NCI-H69 (cell line): ENCODE results near the gene NTN5.
A peak's percentile ranks its signal among the peaks of the same experiment; 100 is the strongest.
"Not testable (repeated sequence)": the region's sequence is repeated elsewhere in the genome, so short reads cannot be mapped to it uniquely, and the experiment has no call there.

ENCODE experiments used
- DNase-seq: peaks from one replicate; lab custom pipeline; 2025; lab: John Stamatoyannopoulos, UW

Gene NTN5

DNA sequence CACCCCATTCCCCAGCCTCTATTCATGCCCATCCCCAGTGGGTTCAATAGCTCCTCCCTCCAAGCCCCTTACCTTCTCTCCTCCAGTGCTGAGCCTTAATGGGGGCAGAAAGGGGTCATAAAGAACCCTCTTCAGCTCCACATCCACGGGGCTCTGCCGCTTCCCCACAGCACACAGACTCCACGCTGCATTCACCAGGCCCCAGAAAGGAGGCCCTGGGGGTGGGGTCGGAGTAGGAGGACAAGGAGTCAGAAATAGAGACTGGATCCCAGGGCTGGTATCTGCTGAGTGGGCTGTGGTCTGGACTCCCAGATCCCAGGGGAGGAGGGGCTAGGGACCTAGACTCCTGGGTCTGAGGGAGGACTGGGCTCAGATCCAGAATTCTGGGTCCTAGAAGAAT lies 28.5 kb downstream of the NTN5 start:
- DNase-seq, result no peak

DNA sequence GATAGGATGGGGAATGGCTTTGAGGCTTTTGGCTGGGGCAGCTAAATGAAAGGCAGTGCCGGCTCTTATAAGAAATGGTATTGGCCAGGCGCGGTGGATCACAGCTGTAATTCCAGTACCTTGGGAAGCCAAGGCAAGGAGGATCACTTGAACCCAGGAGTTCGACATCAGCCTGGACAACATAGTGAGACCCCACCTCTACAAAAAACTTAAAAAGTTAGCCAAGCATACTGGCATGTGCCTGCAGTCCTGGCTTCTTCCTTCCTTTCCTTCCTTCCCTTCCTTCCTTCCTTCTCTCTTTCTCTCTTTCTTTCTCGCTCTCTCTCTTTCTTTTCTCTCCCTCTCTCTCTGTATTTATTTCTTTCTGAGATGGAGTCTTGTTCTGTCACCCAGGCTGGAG lies 30.0 kb downstream of the NTN5 start:
- DNase-seq, result no peak

DNA sequence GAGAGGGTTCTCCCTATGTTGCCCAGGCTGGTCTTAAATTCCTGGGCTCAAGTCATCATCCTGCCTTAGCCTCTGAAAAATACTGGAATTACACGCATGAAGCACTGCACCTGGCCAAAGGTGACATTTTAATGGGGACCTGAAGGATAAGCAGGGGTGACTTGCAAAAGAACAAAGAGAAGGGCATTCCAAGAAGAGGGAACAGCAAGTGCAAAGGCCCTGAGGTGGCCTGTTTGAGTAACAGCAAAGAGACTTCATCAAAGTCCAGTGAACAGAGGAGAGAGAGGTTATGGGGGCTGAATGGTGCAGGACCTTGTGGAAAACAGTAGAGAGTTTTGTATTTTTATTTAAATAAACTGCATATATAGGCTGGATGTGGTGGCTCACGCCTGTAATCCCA lies 31.0 kb downstream of the NTN5 start:
- no peak for DNase-seq

DNA sequence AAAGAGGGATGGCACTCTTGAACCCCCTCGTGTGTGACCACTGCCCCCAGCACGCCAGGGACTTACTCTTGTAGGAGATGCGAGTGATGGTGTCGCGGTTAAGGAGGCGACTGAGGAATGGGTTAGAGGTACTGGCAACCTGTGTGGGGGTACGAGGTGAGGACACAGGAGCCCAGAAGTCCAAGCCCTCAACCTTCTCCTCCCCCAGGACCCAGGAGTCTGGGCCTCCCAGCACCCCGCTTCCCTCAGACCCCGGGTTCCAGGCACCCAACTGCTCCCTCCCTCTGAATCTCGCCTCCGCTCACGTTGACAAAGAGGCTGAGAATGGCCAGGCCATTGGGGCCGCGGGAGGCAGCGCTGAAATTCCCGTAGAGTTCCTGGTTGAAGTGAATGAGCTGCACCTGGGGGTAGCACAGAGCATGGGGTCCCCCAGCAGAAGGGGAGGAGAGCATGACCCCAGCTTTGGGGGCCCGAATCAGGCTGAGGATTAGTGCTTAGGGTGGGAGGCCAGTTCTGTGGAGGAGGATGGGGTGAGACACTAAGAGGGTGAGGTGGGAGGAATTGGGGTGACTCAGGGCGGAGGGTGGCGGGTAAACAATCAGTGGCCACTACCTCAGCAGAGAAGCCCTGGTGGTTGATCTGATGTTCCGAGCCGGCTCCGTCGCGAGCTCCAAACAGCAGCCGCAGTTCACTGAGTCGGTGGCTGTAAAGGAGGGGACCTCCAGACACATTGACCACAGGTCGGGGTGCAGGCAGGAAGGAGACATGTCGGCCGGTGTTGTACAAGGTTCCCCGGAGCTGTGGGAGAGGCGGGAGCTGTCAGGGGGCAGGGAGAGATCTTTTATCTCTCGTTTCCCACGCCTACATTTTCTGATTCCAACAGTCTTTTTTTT lies 33.1 kb downstream of the NTN5 start:
- no peak for DNase-seq

DNA sequence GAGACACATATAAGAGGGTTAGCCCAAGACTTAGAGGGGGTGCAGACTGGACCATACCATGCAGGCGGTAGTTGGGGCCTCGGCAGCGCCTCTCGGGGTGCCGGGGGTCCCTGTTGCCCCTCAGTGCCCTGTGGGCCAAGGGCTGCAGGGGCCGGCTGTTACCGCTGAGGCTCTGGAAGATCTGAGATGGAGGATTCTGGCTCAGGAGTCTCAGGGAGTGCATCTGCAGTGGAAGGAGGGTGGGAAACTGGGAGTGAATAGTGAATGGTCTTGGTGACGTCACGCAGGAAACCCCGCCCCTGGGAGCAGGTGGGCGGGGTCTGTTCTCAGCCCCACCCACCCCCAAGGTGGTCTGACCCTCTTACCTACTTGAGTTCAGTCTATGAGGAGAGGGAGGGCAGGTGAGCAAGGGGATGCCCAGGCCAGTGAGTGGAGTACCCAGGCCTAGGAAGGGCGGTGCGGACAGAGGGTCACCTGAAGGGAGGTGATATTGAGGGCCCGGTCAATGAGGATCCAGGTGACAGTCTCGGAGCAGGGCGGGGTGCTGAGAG lies 33.9 kb downstream of the NTN5 start:
- no peak for DNase-seq

DNA sequence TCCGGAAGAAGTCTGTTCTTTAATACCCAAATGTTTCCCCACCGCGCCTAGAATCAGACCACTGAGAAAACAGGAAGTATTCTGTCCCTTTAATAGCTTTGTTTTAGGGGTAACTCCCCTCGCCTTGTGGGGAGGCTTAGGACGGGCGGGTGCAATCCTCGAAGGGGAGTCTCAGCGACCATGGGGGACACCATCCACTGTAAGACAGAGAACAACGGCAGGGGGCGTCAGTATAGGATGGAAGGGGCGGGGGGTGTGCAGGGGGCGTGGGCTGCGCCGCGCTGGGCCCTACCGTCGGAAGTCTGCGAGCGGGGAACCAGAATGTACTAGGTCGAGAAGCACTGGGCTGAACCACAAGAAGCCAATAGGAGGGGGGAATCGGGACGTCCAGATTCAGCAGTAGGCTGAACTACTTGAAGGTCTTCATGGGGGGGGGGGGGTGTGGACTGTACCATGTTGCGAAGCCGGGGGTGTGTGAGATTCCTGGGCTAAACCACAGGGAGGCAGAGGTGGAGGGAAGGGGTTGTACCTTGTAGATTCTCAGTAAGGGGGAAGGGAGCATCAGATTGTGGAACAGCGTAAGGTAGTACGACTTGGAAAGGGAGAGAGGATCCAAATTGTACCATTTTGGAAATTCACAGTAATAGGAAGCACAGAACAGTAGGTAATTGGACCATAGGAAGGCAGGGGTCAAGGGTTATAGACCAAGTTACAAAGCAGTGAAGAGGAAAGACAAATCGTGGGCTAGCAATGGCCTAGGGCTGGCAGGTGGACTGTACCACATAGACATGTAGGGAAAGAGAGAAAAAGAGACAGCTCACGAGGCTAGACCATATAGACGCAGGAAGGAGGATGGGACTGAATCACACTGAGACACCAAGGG lies 34.6 kb downstream of the NTN5 start:
- DNase-seq, result peak; percentile 94

DNA sequence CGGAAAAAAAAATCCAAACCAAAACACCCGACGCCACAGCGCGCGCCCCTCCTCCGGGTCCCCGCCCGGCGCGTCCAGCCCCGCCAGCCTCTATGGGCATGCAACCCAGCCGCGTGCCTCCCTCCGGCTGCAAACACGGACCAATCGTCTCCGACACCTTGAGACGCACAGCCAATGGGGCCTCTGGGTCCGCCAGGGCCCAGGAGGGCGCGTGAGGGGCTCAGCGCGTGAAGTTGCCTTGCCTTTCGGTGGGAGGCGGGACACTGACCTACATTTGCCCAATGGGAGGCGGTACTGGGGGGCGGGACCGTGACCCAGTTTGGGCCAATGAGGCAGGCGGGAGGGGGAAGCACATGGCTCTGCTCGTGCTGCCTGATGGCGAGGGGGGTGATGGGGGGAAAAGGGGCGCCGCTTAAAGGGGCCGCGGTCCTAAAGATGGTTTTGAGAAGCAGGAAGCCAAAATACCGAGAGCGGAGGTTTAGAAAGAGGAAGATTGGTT lies 35.3 kb downstream of the NTN5 start:
- DNase-seq, result peak; percentile 100

DNA sequence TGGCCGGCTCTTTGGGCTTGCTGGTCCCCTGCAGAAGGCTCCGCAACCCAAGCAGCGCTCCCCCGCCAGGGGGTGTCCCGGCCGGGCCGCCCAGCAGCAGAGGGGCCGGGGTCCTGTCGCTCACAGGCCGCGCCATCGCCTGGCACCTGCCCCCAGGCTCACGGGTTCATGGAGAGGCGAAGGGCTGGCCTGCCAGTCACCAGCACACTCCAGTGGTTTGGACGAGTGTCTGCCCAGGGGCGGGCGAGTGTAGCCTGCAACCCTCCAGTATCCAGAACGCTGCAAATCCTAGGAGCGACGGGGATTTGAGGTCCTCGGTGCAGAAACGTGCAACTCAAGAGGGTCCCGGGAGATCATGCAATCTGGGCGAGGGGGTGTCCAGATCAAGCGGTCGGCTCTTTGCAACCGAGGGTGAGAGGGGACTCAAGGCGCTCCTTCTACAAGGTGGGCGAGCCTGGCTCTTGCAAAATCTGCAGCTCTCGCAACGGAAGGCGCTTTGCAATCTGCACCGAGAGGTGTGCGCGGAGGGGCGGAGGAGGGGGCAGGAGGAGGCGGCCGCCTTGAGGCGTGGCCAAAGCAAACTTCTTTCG lies 35.9 kb downstream of the NTN5 start, which contains the start of gene DBP:
DBP (minus strand) TSS at position 521 of the 590 bp plus-strand sequence; CDS start at position 136, 385 bp downstream.
- peak; percentile 83 for DNase-seq

DNA sequence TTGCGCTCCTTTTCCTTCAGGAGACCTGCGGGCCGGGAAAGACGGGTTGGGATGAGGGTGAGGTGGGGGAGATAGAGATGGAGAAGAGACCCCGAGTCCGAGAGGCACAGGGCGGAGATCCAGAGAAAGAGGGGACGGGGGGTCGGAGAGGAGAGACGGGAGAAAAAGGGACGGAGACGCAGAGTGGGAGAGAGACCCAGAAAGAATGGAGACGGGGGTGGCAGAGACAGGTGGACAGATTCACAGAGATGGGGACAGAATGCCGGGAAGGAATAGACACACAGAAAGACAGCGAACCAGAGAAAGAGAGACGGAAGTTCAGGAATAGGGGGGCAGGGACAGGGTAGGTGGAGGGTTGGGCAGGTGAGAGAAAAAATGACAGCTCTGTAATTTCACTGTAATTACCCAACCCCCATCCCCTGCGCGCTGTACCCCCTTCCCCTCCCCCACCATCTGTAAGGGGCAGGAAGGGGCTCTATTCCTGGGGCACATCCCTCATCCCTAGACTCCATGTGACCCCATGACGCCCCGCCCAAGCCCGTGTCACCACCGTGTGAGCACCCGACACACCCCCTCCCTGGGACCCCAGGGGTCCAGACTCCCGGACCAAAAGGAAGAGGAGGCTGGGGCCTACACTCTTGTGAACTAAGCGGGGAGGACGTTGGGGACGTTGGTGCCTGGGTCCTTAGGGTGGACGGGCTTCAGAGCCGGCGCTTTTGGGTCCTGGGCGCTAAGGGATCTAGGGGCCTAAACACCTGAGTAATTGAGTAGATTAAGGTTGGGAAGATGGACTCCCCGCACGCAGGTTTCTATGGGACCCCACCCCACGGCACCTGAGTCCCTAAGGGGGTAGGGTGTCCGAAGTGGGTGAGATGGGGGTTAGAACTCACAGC lies 36.6 kb downstream of the NTN5 start:
- peak; percentile 64 for DNase-seq

DNA sequence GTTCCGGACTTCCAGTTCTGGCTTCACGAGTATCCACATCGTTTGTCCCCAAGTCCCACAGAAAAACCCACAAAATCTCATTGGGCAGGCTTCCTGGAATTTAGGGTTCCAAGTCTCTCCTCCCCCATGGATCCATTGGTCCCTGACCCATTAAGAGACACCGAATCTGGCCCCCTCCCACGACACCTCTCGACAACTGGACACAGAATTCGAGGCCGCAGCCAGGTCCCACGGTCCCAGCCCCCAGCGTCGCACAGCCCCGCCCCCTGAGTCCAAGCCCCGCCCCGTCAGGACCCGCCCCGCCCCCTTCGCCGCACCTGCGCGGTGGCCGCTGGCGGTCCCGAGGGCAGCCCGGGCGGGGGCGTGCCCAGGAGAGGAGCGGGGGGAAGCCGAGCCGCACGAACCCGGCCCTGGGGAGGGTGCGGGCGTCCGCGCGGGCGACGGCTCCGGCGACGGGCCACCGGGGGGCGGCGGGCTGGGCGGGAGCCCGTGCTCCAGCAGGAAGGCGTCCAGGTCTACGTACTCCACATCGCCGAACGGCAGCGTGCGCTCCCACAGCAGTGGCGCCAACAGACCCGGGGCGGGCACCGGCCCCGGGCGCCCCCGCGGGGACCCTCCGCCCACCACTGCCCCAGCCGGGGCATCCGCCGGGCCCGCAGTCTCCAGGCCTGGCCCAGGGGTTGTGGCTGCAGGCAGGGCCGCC lies 37.4 kb downstream of the NTN5 start:
- DNase-seq, result peak; percentile 89

DNA sequence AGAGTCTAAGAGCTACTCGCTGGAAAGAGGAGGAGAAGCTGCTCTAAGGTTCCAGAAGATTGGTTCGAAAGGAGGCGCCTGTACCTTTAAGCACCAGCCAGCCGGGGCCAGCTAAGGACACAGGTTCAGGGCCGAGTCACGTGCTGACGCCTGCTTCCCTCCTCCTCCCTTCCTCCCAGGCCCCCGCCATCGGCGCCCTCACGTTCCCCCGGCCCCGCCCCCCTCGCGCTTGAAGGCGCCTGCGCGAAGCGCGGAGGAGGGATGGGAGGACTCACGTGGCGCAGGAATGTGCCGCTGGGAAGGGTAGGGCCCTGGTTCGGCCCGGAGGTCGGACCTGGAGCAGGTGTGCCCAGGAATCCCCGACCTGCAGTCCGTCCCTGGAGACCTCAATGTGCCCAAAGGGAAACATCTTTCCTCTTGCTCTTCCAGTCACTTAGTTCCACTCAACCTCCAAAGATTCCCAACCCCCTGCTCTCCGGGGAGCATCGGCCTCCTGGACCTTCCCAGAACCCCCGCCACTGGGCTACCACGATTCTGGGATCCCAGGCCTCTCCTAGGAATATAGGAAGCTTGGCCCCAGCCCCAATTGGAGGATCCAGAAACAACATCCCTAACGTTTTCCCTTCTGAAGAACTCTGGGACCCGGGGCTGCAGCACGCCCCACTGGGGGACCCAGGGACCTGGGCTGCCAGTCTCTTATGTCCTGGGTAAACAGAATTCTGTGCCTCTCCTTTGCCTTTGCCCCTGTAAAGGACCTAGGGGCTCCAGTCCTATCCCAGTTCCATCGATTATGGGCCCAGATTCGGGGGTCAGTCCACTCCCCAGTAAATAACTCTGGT lies 38.2 kb downstream of the NTN5 start:
- DNase-seq, result peak; percentile 99

DNA sequence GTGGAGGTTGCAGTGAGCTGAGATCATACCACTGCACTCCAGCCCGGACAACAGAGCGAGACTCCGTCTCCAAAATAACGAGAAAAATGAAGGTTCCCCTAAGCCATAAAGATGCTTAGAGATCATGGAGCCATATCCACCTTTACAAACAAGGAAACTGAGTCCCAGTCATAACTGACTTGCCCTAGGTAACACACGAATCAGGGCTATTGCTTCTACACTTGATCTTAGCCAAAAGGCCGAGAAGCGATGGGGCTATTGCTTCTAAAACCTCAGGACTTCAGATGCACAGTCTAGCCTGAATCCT lies 38.8 kb downstream of the NTN5 start:
- no peak for DNase-seq

DNA sequence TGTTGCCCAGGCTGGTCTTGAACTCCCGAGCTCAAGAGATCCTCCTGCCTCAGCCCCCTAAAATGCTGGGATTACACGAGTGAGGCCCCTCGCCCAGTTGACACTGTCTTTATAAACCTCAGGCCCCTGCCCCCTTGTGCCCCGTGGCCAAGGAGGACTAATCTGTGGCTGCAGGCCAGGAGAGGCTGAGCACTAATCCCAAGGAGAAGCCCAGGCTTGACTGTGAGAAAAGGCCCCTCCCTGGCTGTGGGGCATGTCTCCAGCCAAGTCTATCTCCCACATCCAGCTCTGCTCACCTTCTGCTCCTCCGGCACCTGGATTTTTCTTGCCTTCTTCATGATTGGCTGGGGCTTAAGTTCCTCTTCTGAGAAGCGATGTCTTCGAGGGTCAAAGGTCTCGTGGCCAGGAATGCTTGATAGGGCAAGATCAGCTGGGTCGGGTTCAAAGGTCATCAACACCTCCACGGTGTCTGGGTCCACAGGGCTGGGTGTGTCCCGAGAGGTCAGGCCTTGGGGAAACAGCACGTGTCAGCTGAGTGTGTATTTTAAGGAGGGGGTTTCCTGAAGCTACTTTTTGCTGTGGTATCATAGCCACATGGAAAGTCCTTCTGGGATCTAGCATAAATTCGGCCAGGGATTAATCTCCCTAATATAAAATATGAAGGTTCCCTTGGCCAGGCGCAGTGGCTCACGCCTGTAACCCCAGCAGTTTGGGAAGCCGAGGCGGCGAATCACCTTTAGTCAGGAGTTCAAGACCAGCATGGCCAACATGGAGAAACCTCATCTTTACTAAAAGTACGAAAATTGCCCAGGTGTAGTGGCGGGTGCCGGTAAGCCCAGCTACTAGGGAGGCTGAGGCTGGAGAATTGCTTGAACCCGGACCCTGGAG lies 39.4 kb downstream of the NTN5 start:
- no peak for DNase-seq

DNA sequence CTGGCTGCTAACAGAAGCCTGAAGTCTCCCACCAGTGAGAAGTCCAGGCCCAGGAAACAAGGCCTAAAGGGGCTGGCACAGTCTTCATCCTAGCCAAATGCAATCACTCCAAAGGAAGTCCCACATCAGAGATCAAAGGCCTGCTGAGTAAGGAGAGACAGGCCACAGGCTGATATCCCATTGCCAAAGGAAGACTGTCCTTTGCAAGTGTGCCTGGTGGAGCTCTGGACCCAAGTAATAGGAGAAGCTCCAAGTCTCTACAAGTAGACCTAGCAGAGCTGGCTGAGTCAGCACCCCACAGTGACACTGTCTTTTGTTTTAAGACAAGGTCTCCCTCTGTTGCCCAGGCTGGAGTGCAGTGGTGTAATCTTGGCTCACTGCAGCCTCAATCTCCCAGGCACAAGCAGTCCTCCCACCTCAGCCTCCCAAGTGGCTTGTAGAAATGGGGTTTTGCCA lies 40.1 kb downstream of the NTN5 start:
- no peak for DNase-seq

DNA sequence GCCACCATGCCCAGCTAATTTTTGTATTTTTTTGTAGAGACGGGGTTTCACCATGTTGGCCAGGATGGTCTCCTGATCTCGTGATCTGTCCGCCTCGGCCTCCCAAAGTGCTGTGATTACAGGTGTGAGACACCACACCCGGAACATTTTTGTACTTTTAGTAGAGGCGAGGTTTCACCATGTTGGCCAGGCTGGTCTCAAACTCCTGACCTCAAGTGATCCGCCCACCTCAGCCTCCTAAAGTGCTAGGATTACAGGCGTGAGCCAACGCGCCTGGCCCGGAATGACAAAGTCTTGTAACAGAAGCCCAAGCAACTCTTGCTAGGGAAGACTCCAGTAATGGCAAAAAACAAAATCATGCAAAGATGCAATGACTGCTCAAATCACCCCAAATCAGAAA lies 40.5 kb downstream of the NTN5 start:
- DNase-seq, result not testable (repeated sequence)

DNA sequence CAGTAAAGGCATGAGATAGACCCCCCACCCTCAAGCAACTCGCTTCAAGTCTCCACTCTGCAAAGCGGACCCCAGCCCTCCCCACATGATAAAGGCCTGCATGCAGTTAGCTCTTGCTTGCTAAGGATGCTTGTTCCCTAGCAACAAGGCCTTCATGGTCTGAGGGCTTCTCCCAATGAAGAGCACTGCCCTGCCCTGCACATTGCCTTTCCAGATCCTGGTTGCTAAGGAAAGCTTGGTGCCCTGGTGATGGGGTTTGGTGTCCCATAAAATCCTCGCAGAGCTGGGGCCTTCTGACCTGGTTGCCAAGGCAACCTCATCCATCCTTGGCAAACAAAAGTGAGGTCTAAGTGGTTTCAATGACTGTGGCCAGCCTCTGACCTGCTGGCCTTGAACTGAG lies 41.6 kb downstream of the NTN5 start:
- DNase-seq, result no peak

DNA sequence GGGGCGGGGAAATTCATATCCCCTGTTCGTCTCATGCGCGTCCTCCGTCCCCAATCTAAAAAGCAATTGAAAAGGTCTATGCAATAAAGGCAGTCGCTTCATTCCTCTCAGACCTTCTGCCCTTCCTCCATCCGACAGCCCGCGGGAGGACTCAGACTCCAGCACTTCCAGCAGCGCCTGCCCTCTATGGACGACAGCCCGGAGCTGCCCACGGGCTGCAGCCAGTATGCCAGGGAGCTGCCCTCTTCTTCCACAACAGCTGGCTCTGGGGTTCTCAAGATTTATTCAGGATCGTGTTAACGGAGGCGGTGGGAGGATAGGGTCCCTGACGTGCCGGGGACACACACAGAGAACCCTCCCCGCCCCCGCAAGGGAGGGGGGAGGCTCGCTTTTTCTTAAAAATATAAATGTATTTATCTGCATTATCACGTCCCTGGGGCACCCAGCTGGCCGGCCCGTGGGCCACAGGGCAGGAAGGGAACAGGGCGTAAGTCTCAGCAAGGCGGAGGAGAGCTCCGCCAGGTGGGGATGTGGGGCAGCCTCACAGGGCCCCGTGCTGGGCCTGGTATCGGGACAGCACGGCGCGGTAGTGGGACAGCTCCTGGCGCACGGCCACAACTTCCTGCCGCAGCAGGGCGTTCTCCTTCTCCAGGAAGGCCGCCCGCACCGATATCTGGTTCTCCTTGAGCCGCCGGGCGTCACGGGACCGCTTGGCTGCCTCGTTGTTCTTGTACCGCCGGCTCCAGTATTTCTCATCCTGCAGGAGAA lies 42.3 kb downstream of the NTN5 start:
- DNase-seq, result no peak
